Measurements from ENCODE around the gene MTCL1.

The MTCL1 gene

DNA sequence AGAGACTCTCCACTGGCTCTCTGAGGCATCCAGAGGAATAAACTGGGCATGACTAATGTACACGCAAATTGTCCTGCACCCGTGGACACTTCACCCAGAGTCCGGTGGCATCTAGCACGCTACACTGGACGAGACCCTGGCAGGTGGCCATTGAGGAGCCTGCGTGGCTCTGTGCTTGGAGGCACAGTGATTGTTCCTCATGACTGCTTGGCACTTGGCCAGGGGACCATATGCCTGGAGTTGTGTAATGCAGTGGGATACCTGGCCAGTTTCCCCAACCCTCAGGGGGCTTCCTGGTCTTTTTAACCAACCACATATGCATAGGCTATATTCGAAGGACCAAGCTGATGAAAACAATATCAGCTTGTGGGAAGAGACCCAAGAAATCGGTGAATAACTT lies 66.6 kb downstream of the MTCL1 start:
- no peak for DNase-seq (ENCODE audit: low spot score)

DNA sequence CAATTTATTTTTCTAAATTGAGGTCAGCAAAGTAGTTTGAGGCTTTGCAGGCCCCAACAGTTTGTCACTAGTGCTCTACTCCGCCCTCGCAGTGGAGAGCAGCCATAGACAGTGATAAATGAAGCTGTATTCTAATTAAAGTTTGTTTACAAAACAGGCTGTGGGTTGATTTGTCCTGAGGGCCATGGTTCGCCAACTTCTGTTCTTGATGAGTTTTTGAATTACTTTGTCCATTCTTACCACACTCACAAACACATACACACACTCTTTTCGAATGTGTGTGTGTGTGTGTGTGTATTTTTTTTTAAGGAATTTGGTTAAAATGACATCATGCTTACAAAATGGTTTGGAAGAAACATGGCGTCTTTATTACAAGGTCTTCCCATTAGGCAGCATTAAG lies 68.6 kb downstream of the MTCL1 start:
- no peak for DNase-seq (ENCODE audit: low spot score)

DNA sequence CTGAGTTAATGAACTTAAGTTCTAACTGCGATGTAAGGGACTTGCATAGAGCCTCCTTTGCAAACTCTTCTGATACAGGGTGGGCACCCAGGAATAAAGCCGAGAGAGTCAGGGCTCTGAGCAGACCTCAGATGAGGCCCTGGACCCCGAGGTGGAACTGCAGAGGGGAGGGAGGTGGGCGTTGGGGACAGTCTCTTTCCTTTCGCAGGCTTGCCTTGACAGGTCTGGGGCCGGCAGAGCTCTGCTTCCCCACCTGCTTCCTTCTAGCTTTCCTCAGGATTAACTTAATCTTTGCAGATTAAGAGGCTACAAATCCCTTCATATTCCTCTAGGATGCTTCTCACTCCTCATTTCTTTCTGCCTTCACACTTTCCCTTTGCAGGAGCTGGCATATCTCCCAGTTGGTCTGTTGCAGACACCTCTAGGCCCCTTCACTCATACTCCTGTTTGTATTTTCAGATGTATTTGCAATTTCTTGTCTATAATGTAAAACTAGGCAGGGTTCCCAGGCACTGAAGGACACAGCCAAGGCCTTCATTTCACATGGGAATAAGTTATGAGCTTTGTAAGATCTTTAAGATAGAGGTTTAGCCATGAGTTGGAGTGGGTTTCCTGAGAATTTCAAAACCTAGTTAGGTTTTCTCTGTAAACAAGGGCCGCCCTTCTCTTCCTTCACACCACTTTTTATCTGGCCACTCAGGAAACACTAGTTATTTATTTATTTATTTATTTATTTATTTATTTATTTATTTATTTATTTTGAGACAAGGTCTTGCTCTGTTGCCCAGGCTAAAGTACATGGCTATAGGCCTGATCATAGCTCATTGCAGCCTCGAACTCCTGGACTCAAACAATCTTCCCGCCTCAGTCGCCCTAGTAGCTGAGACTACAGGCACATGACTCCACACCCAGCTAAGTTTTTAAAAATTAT lies 70.9 kb downstream of the MTCL1 start:
- DNase-seq (ENCODE audit: low spot score), result no peak

DNA sequence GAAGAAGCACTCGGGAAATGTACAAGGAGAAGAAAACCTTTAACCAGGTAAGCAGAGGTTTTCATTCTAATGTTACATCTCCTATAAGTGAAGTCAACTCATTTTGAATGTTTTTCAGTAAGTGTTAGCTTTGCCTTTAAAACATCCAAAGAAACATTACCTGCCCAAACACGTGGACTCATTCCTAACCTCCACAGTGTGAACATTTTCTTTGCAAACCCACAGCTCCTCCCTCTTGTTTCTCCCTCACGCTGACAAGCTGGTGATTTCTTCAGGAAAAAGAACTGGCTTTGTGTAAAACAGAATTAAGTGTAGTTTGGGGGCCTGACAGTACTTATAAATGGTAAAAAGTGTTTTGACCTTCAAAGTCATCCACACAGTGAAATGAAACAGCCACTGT lies 72.5 kb downstream of the MTCL1 start:
- DNase-seq (ENCODE audit: low spot score), result no peak

DNA sequence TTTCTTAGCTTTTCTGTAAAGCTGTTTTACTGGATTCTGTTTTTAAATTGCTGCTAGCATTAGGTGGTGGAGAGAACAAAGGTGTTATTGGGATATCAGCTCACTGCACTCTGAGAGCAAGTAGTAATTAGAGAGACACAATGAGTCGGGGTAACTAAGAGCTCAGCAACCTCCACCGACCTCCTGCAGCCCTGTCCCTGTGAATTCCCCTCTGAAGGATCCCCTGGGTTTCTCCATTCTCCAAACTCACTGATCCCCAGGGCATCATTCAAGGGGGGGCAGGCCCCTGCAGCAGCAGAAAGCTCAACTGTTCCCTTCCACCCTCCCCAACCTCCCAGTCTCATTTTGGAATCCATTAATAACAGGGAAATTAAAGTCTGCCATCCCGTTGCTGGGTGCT lies 73.0 kb downstream of the MTCL1 start:
- DNase-seq (ENCODE audit: low spot score), result no peak

DNA sequence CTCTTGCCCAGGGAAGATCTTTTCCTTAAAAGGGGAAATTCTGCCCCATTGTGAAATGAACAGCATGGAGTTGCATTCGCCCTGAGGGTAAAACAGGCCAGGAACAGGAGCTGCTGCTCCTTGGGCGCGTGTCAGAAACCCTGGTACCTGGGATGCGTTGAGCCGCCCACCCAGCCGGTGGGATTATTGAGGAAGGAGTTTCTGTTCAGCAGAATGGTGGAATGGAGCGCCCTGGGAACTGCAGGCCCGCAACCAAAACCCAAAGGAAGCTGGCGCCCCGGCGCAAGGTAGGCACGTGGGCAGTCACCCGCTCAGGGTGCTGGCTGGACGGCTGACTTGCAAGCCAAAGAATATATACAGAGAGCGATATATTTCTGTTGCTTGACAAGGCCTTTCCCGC lies 73.5 kb downstream of the MTCL1 start:
- DNase-seq (ENCODE audit: low spot score), result no peak

DNA sequence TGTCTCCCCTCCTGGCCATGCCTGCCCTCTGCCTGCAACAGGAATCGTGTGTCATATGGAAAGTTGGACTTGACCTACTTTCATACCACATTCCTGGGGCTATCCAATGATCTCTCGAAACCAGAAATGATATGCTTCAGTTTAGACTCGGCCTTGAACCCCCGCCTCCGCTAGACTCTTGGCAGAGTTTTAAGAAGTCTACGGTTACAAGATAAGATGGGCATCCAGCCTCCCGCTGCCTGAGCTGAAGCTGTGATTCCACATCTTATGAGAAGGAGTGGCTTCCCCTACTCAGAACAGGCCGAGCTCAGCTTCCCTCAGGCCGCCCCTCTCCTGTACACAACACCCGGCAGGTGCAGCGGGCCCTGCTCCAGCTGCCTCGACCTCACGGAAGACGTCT lies 73.9 kb downstream of the MTCL1 start:
- DNase-seq (ENCODE audit: low spot score), result no peak

DNA sequence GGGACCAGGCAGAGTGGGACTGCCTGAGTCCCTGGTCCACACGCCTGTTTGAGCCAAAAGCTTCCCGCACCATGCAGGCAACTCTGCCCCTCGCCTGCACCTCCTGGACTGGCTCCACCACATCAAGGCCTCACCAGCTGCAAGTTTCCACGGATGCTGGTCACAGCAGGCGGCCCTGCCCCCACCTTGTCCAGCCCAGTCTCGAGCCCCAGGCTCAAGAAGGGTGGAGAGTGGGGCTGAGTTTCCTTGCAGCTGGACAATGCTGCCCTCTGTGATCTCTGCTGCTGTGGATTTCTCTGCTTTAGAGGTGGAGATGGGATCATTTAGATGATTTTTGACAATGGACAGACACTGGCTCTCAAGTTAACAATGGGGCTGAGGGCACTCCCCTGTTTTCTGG lies 74.9 kb downstream of the MTCL1 start:
- DNase-seq (ENCODE audit: low spot score), result no peak

DNA sequence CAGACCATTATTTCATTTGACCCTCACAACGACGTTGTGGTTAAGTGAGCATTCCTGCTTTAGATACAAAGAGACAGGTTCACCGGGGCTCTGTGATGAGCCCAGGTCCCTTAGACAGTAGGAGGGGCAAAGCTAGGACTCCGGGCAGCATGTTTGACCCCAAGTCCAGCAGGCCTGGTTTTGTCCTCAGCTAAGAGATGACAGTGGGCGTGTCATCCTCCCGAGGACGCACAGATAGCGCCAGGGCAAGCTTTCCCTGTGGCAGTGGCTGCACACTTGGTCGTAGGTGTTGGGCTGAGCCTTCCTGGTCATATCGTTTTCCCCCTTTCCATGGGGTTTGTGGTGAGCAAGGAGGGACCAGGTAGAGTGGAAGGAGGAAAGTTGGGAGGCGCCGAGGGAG lies 76.3 kb downstream of the MTCL1 start:
- no peak for DNase-seq (ENCODE audit: low spot score)

DNA sequence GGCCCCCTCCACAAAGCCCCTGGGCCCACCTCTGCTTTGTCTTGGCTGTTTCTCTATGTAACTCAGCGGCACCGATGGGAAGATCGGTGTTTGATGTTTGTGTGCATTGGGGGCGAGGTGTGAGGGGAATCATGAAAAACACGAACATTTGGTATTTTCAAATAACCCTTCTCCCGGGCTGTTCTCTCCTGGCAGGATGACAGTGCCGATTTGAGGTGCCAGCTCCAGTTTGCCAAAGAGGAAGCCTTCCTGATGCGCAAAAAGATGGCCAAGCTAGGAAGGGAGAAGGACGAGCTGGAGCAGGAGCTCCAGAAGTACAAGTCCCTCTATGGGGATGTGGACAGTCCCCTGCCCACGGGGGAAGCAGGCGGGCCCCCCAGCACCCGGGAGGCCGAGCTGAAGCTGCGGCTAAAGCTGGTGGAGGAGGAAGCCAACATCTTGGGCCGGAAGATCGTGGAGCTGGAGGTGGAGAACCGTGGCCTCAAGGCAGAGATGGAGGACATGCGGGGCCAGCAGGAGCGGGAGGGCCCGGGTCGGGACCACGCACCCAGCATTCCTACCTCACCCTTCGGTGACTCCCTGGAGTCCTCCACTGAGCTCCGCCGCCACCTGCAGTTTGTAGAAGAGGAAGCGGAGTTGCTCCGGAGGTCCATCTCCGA lies 78.1 kb downstream of the MTCL1 start:
- no peak for DNase-seq (ENCODE audit: low spot score)

DNA sequence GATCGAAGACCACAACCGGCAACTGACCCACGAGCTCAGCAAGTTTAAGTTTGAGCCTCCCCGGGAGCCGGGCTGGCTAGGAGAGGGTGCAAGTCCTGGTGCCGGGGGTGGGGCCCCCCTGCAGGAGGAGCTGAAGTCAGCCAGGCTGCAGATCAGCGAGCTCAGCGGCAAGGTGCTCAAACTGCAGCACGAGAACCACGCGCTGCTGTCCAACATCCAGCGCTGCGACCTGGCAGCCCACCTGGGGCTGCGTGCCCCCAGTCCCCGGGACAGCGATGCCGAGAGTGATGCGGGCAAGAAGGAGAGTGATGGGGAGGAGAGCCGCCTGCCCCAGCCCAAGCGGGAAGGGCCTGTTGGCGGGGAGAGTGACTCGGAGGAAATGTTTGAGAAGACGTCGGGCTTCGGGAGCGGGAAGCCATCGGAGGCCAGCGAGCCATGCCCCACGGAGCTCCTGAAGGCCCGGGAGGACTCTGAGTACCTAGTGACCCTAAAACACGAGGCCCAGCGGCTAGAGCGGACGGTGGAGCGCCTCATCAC lies 78.7 kb downstream of the MTCL1 start:
- no peak for DNase-seq (ENCODE audit: low spot score)

DNA sequence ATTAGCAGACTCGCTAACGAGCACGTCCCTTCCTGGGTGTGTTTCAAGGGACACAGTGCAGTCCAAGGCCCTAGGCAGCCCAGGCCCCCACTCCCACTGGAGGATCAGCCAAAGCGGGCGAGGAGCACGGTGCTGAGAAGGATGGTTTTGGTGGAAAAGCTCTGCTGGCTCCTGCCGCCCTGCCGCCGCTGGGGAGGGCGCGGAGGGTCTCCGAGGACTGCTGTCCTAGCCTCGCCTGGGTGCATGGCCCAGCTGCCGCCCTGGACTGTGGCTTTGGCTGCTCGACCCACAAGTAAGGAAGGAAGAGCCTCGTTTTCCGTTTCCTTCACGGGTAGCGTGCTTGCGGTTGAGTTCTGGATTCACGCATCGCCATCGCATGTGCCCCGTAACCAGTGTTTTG lies 79.9 kb downstream of the MTCL1 start:
- DNase-seq (ENCODE audit: low spot score), result no peak

DNA sequence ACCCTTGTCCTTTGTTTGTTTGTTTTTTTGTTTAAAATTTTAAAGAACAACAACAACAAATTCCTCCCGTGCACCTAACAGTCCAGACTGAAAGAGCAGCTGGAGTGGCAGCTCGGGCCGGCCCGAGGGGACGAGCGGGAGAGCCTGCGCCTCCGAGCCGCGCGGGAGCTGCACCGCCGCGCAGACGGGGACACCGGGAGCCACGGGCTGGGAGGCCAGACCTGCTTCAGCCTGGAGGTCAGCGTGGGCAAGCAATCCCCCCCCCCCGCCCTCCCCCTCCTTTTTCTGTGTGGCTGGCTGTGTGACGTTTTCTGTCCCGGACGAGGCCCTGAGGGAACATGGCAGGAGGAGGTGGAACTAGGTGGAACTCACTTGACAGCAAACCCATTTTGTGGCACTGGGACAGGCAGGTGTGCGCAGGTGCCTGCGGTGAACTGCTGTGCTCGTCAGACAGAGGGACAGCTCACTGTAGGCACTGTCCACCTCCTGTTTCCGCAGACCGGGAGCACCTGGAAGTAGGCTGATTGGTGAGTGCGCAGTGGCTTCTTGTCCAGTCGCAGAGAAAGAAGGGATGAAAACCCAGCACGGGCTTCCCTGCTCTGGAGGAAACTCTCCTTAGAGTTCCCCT lies 80.6 kb downstream of the MTCL1 start:
- DNase-seq (ENCODE audit: low spot score), result no peak

DNA sequence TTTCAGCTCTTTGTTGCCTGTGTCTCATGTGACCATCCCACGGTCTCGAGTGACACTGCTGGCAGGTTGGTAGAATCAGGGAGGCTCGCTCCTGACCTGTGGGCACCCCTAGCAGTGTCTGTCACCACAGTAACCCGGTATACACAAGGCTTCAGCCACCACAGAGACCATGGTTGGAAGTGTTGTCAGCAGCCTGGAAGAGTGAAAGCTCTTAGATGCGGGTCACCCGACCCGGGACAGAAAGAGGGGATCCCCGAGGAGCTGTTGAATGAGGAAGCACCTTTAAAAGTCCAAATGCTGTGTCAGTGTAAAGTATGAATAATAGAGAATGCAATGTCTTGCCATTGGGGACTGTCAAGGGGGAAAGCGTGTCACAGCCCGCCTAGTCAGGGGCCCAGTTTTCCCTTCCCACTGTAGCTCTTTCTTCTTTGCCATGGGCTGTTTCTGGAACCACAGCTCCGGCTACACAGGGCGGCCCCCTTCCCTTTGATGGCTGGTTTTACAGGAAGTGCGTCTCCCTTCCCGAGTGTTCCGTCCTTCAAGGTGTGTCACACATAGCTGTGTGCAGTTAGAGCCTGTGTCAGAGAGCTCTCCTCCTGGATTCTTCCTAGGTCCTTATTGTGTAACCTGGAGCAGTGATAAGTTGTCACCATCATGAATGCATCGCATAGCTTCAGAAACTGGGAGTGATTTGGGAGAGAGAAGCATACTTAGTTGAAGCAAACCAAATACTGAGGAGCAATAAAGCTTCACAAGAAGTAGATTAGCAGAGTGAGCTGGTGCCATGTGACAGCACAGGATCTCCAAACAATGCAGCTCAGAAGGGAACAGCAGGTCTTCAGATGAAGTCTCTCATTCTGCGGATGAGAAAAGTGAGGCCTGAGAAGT lies 81.4 kb downstream of the MTCL1 start:
- DNase-seq (ENCODE audit: low spot score), result no peak

DNA sequence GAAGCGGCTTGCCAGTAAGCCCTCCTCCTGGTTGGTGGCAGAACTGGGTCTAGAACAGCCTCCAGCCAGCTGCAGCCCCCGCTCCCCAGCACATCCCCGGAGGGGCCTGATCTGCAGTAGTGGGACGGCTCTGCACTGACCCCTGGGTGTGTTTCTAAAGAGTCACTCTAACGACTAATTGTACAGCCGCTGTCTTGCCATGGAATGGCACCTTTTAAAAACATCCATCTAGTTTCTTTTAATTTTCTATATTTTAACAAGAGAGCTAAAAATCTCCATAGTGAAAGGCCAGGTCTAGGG lies 82.0 kb downstream of the MTCL1 start:
- DNase-seq (ENCODE audit: low spot score), result no peak

DNA sequence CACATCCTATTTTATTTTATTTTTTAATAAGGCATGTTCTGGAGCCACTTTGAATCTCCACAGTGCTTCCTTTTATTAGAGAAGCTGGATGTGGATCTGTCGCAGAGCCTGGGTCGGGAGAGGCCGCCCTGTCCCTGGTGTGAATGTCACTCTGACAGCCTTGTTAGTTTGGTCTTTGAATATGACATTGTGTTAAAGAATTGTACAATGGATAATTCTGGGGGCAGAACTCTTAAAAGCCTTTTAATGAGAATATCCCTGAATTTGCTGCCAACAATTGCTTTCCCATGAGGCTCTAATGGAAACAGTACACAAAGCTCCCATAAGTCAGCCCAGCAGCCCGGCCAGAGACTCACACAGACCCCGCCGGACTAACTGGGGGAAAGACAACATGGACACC lies 82.4 kb downstream of the MTCL1 start:
- no peak for DNase-seq (ENCODE audit: low spot score)

DNA sequence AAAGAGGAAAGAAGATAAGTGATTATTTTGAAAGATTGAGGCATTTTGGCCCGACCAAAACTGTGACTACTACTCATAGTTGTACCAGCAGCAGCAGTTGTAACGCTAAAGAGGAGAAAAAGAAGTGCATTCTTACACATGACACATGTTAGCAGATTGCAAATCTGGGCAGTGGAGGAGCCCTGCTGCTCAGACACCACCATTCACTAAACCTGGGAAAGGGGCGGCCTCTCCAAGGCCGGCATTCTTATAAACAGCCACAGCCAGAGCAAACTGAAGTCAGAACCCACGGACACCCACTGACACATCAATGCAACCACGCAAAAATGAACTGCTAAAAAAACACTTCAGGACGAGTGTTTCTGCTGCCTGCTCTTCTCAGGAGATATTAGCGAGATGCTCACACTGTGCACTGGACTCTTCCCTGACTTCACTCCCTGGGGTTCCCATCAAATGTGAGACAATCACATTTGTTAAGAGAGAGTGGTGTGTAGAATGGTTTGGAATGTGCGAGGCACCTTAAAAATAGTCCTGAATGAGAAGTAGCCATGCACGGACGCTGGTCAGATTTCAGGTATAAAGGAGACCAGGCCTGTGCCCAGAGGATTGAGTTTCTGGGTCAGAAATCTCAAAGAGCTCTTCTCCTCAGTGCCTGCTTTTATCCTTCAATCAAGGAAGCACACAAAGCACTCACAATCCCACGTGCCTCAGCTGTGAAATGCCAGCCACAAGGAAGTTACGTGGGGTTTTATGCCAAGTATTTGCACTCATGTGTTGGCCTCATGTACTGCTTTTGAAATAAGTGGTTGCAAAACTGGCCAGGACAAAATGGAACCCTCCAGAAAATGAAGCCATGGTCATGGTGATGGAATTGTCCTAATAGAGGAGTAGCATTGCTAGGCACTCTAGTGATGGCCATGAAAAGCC lies 83.4 kb downstream of the MTCL1 start:
- DNase-seq (ENCODE audit: low spot score), result no peak

DNA sequence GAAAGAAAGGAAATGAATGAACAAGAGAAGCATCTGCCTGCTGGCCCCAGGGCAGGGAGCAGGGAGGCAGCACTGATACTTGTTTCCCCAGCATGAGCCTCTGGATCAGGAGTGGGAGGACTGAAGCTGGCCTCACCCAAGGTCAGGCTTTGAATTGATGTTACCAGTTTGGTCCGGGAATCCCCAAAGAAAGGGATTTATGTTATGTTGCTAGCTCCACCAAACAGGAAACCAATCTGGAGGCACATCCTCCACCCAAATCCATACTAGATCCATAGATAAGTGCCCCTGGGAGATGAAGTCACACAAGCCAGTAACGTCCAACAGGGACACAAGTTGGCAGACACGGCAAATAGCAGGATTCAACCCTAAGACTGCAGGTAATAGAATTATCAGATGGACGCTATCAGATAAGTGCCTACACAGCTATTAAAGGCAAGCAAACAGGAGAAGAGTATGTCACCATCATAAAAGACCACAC lies 85.9 kb downstream of the MTCL1 start:
- DNase-seq (ENCODE audit: low spot score), result no peak

DNA sequence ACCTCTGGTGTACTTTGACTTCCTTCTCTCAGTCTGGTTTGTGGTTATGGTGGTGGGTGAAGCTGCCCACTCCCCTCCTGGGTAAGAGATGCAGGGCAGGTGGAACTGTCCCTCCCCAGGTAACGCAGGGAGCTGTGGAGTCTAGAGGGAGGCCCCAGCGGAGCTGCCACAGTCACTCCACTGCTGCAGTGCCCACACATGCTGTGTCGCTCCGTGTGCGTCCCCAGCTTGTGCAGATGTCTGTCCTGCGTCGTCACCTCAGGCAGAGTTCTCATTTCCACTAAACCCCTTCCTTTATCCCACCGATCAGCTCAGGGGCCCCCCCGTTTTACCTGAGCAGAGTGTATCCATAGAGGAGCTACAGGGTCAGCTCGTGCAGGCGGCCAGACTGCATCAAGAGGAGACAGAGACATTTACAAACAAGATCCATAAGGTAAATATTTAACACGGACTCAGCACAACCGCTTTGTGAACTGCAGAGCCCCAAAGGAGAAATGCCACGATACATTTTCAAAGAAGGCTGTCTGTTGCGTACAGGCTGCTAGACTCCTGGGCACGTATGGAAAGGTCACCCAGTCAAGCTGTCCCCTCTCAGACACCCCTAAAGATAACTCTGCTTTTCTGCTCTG lies 87.4 kb downstream of the MTCL1 start:
- no peak for DNase-seq (ENCODE audit: low spot score)

DNA sequence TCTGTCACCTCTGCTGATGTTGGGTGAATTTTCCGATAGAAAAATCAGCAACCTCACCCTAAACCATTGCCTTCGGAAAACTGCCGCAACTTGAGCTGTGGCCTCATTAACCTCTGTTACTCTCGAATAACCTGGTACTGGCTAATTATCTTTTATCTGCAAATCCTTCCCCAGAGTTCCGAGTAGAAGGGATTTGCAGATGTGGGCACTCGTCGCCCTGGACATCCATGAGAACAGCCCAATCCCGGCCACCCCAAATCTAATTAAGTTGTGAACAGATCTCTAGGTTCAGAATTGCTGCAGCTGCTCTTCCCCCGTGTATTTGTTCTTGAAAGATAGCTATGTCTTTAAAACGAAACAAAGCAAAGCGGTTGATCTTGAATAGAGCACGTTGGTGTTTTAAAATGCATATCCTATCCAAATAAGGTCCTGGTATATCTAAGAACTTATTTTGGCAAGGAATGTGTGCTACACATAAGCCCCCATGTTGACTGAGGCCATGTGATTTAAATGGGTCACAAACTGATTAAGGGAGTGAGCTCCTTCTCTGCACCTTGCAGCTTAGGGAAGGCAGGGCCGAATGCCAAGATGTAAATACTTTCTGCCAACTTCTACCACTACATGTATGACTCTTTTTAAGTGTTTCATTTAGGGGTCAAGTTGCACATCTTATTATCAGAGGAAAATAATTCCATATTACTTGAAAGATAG lies 88.2 kb downstream of the MTCL1 start:
- DNase-seq (ENCODE audit: low spot score), result no peak
